ENCODE data around the gene GALNTL6.

The GALNTL6 gene

DNA sequence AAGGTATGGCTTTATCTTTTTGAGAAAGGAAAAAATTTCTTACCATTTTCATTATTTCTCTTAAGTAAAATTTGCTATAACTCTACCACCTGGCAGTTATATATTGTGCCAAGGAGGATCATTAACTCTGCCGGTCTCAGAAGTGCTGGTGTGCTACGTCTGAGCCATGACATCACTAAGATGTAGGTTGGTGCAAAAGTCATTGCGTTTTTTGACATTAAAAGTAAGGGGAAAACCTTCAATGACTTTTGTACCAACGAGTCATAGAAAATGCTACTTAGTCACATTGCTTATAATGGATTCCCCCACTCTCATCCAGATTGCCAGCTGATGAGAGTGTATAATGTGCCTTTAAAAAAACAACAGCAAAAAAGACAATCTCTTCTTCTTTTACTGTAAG is 786.4 kb downstream of the GALNTL6 start:
- no peak for TF ChIP-seq CTCF (IDR thresholded peaks at IDR 0.05; ENCODE audit: insufficient read depth, missing control alignments)
- DNase-seq (ENCODE audit: insufficient read length, low spot score) (no peak), FAIRE-seq (no peak)

- no peak for TF ChIP-seq CTCF (IDR thresholded peaks at IDR 0.05; ENCODE audit: insufficient read depth, missing control alignments)
- FAIRE-seq: no peak
- DNase-seq (ENCODE audit: insufficient read length, low spot score): no peak
Measured at GRCh38 chr4:172601195-172601594, 788.0 kb downstream of the GALNTL6 start.

GRCh38 chr4:172619218-172619617 is 806.0 kb downstream of the GALNTL6 start:
- no peak for TF ChIP-seq CTCF (IDR thresholded peaks at IDR 0.05; ENCODE audit: insufficient read depth, missing control alignments)
- FAIRE-seq (no peak), DNase-seq (ENCODE audit: insufficient read length, low spot score) (no peak)

- no peak for FAIRE-seq
- no peak for DNase-seq (ENCODE audit: insufficient read length, low spot score)
- no peak for TF ChIP-seq CTCF (IDR thresholded peaks at IDR 0.05; ENCODE audit: insufficient read depth, missing control alignments)
Measured at GRCh38 chr4:172619798-172620197, 806.6 kb downstream of the GALNTL6 start.

- DNase-seq (ENCODE audit: insufficient read length, low spot score) (no peak), FAIRE-seq (no peak)
- TF ChIP-seq CTCF (IDR thresholded peaks at IDR 0.05; ENCODE audit: insufficient read depth, missing control alignments): no peak
Measured at GRCh38 chr4:172628263-172628662, 815.1 kb downstream of the GALNTL6 start.

GRCh38 chr4:172630280-172630679 is 817.1 kb downstream of the GALNTL6 start:
- DNase-seq (ENCODE audit: insufficient read length, low spot score): no peak
- no peak for TF ChIP-seq CTCF (IDR thresholded peaks at IDR 0.05; ENCODE audit: insufficient read depth, missing control alignments)
- no peak for FAIRE-seq

DNA sequence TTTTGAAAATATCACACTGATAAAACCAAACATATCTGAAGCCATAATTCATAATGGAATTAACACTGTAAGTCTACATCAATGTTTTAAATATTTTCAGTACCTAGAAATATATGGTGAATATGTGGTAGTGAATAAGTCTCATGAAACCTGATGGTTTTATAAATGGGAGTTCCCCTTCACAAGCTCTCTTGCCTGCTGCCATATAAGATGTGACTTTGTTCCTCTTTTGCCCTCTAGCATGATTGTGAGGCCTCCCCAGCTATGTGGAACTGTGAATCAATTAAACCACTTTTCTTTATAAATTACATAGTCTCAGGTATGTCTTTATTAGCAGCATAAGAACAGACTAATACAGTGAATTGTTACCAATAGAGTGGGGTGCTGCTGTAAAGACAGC is 818.6 kb downstream of the GALNTL6 start:
- FAIRE-seq (no peak), DNase-seq (ENCODE audit: insufficient read length, low spot score) (no peak)
- TF ChIP-seq CTCF (IDR thresholded peaks at IDR 0.05; ENCODE audit: insufficient read depth, missing control alignments): no peak

Measured in D721Med (cell line).